ENCODE results near the gene RGS9.
A peak's percentile ranks its signal among the peaks of the same experiment; 100 is the strongest.
"Not testable (repeated sequence)": the region's sequence is repeated elsewhere in the genome, so short reads cannot be mapped to it uniquely, and the experiment has no call there.

Gene RGS9

GRCh38 chr17:65158041-65158440, 20.9 kb downstream of the RGS9 start:
- DNase-seq = no peak

GRCh38 chr17:65158622-65159021, 21.5 kb downstream of the RGS9 start:
- DNase-seq = no peak

- DNase-seq = no peak
Observed at GRCh38 chr17:65160516-65160915, 23.3 kb downstream of the RGS9 start.

GRCh38 chr17:65163990-65164495, 26.9 kb downstream of the RGS9 start:
- DNase-seq = no peak

- DNase-seq = no peak
Observed at GRCh38 chr17:65166787-65167186, 29.6 kb downstream of the RGS9 start.

GRCh38 chr17:65167566-65167965, 30.4 kb downstream of the RGS9 start:
- no peak for DNase-seq

GRCh38 chr17:65169691-65170090, 32.5 kb downstream of the RGS9 start:
- no peak for DNase-seq

GRCh38 chr17:65170839-65171238, 33.7 kb downstream of the RGS9 start:
- DNase-seq = no peak

GRCh38 chr17:65171752-65172151, 34.6 kb downstream of the RGS9 start:
- DNase-seq = no peak

GRCh38 chr17:65172496-65173136, 35.4 kb downstream of the RGS9 start:
- no peak for DNase-seq

- DNase-seq = no peak
Observed at GRCh38 chr17:65173284-65173793, 36.2 kb downstream of the RGS9 start.

- DNase-seq = no peak
Observed at GRCh38 chr17:65173976-65174683, 37.0 kb downstream of the RGS9 start.

- DNase-seq = no peak
Observed at GRCh38 chr17:65174974-65175373, 37.8 kb downstream of the RGS9 start.

- no peak for DNase-seq
Observed at GRCh38 chr17:65175952-65176351, 38.8 kb downstream of the RGS9 start.

GRCh38 chr17:65176646-65177409, 39.7 kb downstream of the RGS9 start:
- no peak for DNase-seq

GRCh38 chr17:65177901-65178300, 40.7 kb downstream of the RGS9 start:
- no peak for DNase-seq

- DNase-seq = not testable (repeated sequence)
Observed at GRCh38 chr17:65180276-65180675, 43.1 kb downstream of the RGS9 start.

GRCh38 chr17:65180752-65181236, 43.6 kb downstream of the RGS9 start:
- DNase-seq = not testable (repeated sequence)

GRCh38 chr17:65181237-65182061, 44.3 kb downstream of the RGS9 start:
- no peak for DNase-seq

- no peak for DNase-seq
Observed at GRCh38 chr17:65182233-65182632, 45.1 kb downstream of the RGS9 start.

GRCh38 chr17:65183736-65184135, 46.6 kb downstream of the RGS9 start:
- peak; percentile 28 for DNase-seq

- DNase-seq = no peak
Observed at GRCh38 chr17:65184235-65184959, 47.2 kb downstream of the RGS9 start.

Data from 8988T (cell line).